ENCODE data around the gene GRB7. TPM values are rescaled to one million over a fixed set of nuclear protein-coding genes. Genes with fewer than 3 reads are reported as not detected.
A peak's percentile ranks its signal among the peaks of the same experiment; 100 is the strongest.

Gene GRB7
- total and polyA plus RNA-seq, 9 of the 15 experiments (the other 6 are each of a cell fraction or from before 2014, with no cell fraction given), result 0.04 to 6.2 (median 2.2) TPM

- TF ChIP-seq ZNF512 (tag; IDR thresholded peaks at IDR 0.05) (no peak), U2AF1 (optimal IDR thresholded peaks at IDR 0.05; ENCODE audit: low read depth, low read length) (no peak), E2F8 (IDR thresholded peaks at IDR 0.05; ENCODE audit: low read depth, partially characterized antibody) (no peak), AFF4 (CRISPR knock-in tag; IDR thresholded peaks at IDR 0.05) (no peak), NFATC3 (IDR thresholded peaks at IDR 0.05) (no peak), SFPQ (IDR thresholded peaks at IDR 0.05; ENCODE audit: low read depth, low read length) (no peak), NCOA4 (IDR thresholded peaks at IDR 0.05; ENCODE audit: partially characterized antibody) (no peak), HCFC1 (IDR thresholded peaks at IDR 0.05; ENCODE audit: low read depth, low read length) (no peak), GABPA (tag; conservative IDR thresholded peaks at IDR 0.05; ENCODE audit: low read depth) (0 out of 2 replicates have a peak, but pooled peaks have one; percentile 1), EP400 (IDR thresholded peaks at IDR 0.05) (peak; percentile 67; the same call in 1 of the 2 replicates), ZNF184 (CRISPR knock-in tag; IDR thresholded peaks at IDR 0.05) (no peak), POLR2AphosphoS2 (IDR thresholded peaks at IDR 0.05; ENCODE audit: low read length) (no peak), NFIC (IDR thresholded peaks at IDR 0.05) (peak; percentile 73), GTF2A2 (tag; IDR thresholded peaks at IDR 0.05) (no peak), YY1 (IDR thresholded peaks at IDR 0.05; ENCODE audit: borderline replicate concordance in 1 of 3, control insufficient read depth in 1 of 3, extremely low read depth in 1 of 3, insufficient read depth in 3 of 3, insufficient read length in 1 of 3, insufficient replicate concordance in 2 of 3, low read depth in 1 of 3, low read length in 2 of 3) (no peak)
Observed at GRCh38 chr17:39722965-39723848, 14.5 kb upstream of the GRB7 start (continued).

Data from K562 (cell line).